Astrocyte of the spinal cord (primary cell): ENCODE results near the gene C1QTNF5.

Source experiments
- DNase-seq: peaks from one replicate; pipeline ENCODE4 v3.0.0; 2011; ENCODE audit warnings: low read depth, low spot score
- H3K4me3 ChIP-seq: 2 replicates; pipeline ENCODE4 v1.5.1; 2011; ENCODE audit warnings: low read depth, mild to moderate bottlenecking, low read length, moderate library complexity
- CTCF ChIP-seq: IDR thresholded peaks from 2 replicates; pipeline ENCODE4 v1.5.1; 2012; ENCODE audit warnings: low read depth, mild to moderate bottlenecking, low read length, inconsistent platforms
- in situ Hi-C: cut with HindIII; loops from 2 replicates; pipeline ENCODE4 v1.10.0; 2017; ENCODE audit warnings: low sequenced_read_pairs

The C1QTNF5 gene

GRCh38 chr11:119377112-119377901, 36.6 kb upstream of the C1QTNF5 start:
- no peak overlapping the region for H3K4me3 ChIP-seq
- no peak for DNase-seq
- no peak for TF ChIP-seq CTCF
- in situ Hi-C loops: no loop called here

DNA sequence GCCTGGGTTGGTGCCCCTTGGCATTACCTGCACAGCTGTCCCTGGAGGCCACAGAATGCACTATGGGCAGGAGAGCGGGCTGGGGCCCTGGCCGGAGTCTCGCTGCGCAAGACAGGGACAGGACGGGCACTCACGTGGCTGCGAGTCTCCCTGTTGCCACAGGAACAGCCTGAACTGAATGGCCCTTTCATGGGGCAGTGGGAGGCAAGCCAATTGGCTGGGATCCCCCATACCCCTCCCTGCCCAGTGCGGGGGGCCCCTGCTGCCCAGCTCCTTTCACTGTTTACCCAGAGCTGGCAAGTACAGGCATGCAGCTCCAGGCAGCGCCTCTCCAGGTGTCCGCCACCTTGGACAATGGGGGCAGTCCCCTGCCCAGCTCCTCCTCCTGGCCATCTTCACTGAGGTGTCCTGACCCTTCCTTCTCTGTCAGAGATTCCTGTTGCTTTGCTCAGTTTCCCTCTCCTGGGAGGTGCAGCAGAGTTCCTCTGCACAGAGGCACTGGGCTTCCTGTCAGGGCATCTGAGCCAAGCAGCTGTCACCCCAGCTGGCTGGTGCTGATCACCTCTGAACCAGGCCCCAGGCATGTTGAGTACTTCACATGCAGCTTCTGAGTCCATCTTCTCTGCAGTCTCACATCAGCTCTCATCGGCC, 35.6 kb upstream of the C1QTNF5 start:
- no peak overlapping the region for H3K4me3 ChIP-seq

DNA sequence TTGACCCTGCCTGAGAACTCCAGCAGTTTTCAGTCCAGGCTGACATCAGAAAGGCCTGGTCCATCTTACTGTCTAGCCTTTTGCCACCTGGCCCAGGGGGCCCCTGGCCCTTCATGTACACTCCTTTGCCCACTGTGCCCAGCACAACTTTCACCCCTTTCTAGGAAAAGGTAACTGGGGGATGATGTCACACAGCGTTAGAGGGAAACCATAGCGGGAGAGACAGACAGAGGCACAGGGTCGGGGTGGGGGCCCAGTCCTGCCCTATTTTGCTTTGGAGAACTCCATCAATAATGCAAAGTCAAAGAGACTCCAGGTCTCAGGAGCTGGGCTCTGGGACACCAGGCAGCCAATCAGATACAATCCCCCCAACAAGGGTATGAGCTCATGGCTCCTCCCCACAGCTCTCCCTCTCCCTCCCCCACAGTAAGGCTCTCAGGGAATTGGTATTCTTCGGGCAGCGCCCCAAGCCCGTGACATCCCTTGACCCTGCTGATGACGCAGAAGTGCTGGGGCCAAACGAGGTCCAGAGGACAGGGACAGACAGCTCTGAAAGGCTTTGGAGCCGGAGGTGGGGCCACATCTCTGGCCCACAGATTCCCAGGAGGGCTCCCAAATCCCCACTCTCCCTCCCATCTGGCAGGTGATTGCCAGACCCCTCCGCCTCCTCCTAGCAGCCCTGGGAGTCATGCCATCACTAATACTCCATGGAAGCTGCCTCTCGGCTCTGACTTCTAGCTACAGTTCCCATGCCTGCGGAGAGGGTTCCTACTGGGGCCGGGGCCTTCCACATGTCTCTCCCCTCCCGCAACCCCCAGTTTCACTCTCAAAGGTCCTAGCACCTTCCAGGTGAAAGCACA, 34.9 kb upstream of the C1QTNF5 start:
- in situ Hi-C loops: no loop called here
- no peak for TF ChIP-seq CTCF
- peak; percentile 74 for DNase-seq
- no peak overlapping the region for H3K4me3 ChIP-seq

More for the DNA sequence above, 35.6 kb upstream of the C1QTNF5 start:
- in situ Hi-C loops: no loop called here
- no peak for TF ChIP-seq CTCF
- no peak for DNase-seq

- no peak for DNase-seq
- in situ Hi-C loops: no loop called here
- no peak overlapping the region for H3K4me3 ChIP-seq
- no peak for TF ChIP-seq CTCF
Observed at GRCh38 chr11:119374632-119375336, 34.1 kb upstream of the C1QTNF5 start.

DNA sequence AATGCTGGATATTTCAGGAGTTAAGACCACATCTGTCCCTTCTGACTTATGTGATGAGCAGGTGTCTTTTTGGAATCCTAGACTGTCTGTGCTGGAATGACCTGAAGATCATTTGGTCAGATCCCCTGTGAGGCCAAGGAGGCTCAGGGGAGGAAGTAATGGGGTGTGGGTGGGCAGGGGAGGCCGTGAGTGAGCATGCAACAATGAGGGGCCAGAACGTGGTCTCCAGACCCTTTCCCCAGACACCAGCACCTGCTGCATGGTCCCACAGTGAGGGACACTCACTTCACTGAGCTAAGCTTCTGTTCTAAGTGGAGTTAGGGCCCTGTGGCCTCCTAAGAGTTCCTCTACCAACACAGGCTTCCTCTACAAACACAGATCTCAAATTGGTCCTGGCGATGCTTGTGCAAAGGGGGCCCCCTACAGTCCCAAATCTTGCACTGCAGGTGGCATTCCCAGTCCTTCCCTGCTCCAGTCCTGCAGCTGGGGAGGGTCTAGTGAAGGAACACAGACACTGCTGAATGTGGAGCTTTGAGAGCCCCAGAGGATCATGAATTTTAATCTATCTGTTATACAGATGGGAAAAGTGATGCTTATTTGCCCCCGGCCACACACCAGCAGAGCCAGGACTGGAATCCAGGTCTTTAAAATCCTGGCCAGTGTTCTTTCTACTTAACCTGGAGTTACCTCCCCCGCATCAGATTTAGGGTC, 33.4 kb upstream of the C1QTNF5 start:
- H3K4me3 ChIP-seq: no peak overlapping the region
- in situ Hi-C loops: no loop called here
- DNase-seq: peak; percentile 70
- TF ChIP-seq CTCF: peak; percentile 95
